ENCODE results near the gene CLK2. TPM values are rescaled to one million over a fixed set of nuclear protein-coding genes. Genes with fewer than 3 reads are reported as not detected.

Gene CLK2
- total and polyA plus RNA-seq, 2 of the 13 experiments (the other 11 are each of a cell fraction or from before 2014, with no cell fraction given): 20.1 to 73.5 TPM

- Histone ChIP-seq H3K27me3 (ENCODE audit: control insufficient read depth in 1 of 2, insufficient read depth in 2 of 2, low read length in 2 of 2) (no peaks in the 10 kb centered on the region; a peak in 1 of 5 replicates), H3K4me3 (replicated peaks in 1 of 3; ENCODE audit: insufficient read depth in 1 of 3, low read depth in 2 of 3, low read length in 3 of 3) (peak overlapping the region; percentile 83 to 92 (median 84)), H3K79me2 (ENCODE audit: insufficient read depth, low read length) (peaks cover 28% of the 10 kb centered on the region), H3K27ac (ENCODE audit: extremely low read length, insufficient read depth, low read length) (peak overlapping the region; percentile 82), H3K9ac (ENCODE audit: insufficient read depth, low read depth, low read length) (peak overlapping the region; percentile 77), H3K4me1 (ENCODE audit: insufficient read depth, low read length) (peaks cover 47% of the 10 kb centered on the region), H3K9me3 (ENCODE audit: low read length) (no peaks in the 10 kb centered on the region), H3K36me3 (replicated peaks in 1 of 2; ENCODE audit: control insufficient read depth in 1 of 2, insufficient read depth in 2 of 2, low read length in 2 of 2) (peaks cover 13 to 31% of the 10 kb centered on the region in 2 experiments), H2AFZ (ENCODE audit: low read length) (no peak overlapping the region), H3K4me2 (ENCODE audit: low read depth, low read length) (peak overlapping the region; percentile 87), H4K20me1 (ENCODE audit: insufficient read depth, low read length) (no peaks in the 10 kb centered on the region)
- CTCF ChIA-PET (ENCODE audit: low intra/inter-chr PET ratio, low total read pairs): interaction anchor here (1.5 kb wide), 1 partner anchor 22 kb away, joined by 3 read pairs; no protein-coding TSS in a partner anchor
- 6% methylated on average over 31 of the region's 44 CpGs for WGBS (ENCODE audit: low lambda C conversion rate)
- POLR2A ChIA-PET: interaction anchor here (0.7 to 3.3 kb wide), 24 partner anchors 10 to 713 kb away, joined by 3 to 69 read pairs (median 4); partner anchors contain the start of genes ENTREP3, FDPS, GON4L and MTX1
- intact Hi-C loops (cut with micrococcal nuclease; ENCODE audit: unreplicated experiment): no loop called here
- DNase-seq (ENCODE audit: low spot score) (peak; percentile 42), FAIRE-seq (no peak), ATAC-seq (peak; percentile 69)
- in situ Hi-C loops (cut with HindIII; ENCODE audit: extremely low pct_ligation_motif_present, low pct_unique_long_range_greater_than_20kb): no loop called here
- BruUV-seq (replicated peaks): TSS peak; percentile 78
- no peak for TF ChIP-seq TFAP4 (IDR thresholded peaks at IDR 0.05; ENCODE audit: borderline replicate concordance, low read depth)
- no peak for TF ChIP-seq IKZF1 (IDR thresholded peaks at IDR 0.05)
- TF ChIP-seq ZNF670 (CRISPR knock-in tag; IDR thresholded peaks at IDR 0.05; ENCODE audit: borderline replicate concordance): no peak
- 0 out of 2 replicates have a peak, but pooled peaks have one; percentile 23 for TF ChIP-seq SIN3B (IDR thresholded peaks at IDR 0.05; ENCODE audit: low read length)
- TF ChIP-seq SRSF4 (IDR thresholded peaks at IDR 0.05; ENCODE audit: low read depth, low read length, poor library complexity, severe bottlenecking): no peak
- no peak for TF ChIP-seq SNAPC2 (CRISPR knock-in tag; IDR thresholded peaks at IDR 0.05)
- TF ChIP-seq CCDC6 (CRISPR knock-in tag; IDR thresholded peaks at IDR 0.05): peak; percentile 86; the same call in 1 of the 2 replicates
- TF ChIP-seq PHF20 (CRISPR knock-in tag; IDR thresholded peaks at IDR 0.05): no peak
- no peak for TF ChIP-seq ZNF431 (CRISPR knock-in tag; IDR thresholded peaks at IDR 0.05; ENCODE audit: borderline replicate concordance, low read depth)
- no peak for TF ChIP-seq ZNF230 (CRISPR knock-in tag; IDR thresholded peaks at IDR 0.05)
- TF ChIP-seq TRIM24 (CRISPR knock-in tag; IDR thresholded peaks at IDR 0.05): no peak
- TF ChIP-seq MYNN (CRISPR knock-in tag; IDR thresholded peaks at IDR 0.05; ENCODE audit: low read depth): no peak
- TF ChIP-seq KLF9 (CRISPR knock-in tag; IDR thresholded peaks at IDR 0.05; ENCODE audit: low read depth): no peak
- 0 out of 2 replicates have a peak, but pooled peaks have one; percentile 59 for TF ChIP-seq ISX (CRISPR knock-in tag; conservative IDR thresholded peaks at IDR 0.05)
- TF ChIP-seq ZMAT3 (CRISPR knock-in tag; conservative IDR thresholded peaks at IDR 0.05): no peak
- no peak for TF ChIP-seq TARDBP (CRISPR knock-in tag; IDR thresholded peaks at IDR 0.05)
- no peak for TF ChIP-seq ZBTB33 (CRISPR knock-in tag; IDR thresholded peaks at IDR 0.05)
- no peak; the same call in 1 of the 2 replicates for TF ChIP-seq GFI1 (CRISPR knock-in tag; IDR thresholded peaks at IDR 0.05; ENCODE audit: borderline replicate concordance)
- TF ChIP-seq ZNF564 (CRISPR knock-in tag; IDR thresholded peaks at IDR 0.05): 0 out of 2 replicates have a peak, but pooled peaks have one; percentile 57
- TF ChIP-seq YY1 (IDR thresholded peaks at IDR 0.05; ENCODE audit: insufficient read depth, insufficient replicate concordance, low read depth, low read length): peak; percentile 92
- TF ChIP-seq DMAP1 (CRISPR knock-in tag; IDR thresholded peaks at IDR 0.05): peak; percentile 54; the same call in 1 of the 2 replicates
- no peak for TF ChIP-seq KDM6A (CRISPR knock-in tag; IDR thresholded peaks at IDR 0.05; ENCODE audit: low read depth)
Observed at GRCh38 chr1:155272466-155273342, 600 bp downstream of the CLK2 start.

Measured in HepG2 (cell line).